ENCODE results near the gene AKAP6. TPM values are rescaled to one million over a fixed set of nuclear protein-coding genes. Genes with fewer than 3 reads are reported as not detected.

Gene AKAP6
- total RNA-seq, 1 experiment from 2014 or later, result 2.3 TPM

DNA sequence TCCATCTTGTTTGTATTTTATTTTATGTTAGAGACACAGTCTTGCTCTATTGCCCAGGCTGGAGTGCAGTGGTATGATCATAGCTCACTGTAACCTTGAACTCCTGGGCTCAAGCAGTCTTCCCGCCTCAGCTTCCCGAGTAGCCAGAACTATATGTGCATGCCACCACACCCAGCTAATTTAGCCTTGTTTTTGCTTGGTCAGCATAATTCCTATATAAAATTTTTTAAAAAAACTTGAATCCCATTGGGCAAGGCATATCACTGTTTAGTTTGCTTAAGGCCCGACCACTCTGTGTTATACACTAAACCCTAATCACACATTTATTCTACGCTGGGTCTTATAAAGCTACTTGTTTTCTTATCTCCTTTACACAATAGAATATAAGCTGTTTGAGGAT is 266.4 kb downstream of the AKAP6 start:
- no peaks in the 10 kb centered on the region for H4K20me1 ChIP-seq (ENCODE audit: insufficient read depth, low read depth, low read length)
- no peak overlapping the region for H3K4me2 ChIP-seq (ENCODE audit: low read depth, low read length, poor library complexity, severe bottlenecking)
- H3K9me2 ChIP-seq (replicated peaks; ENCODE audit: insufficient read depth, low read length), result no peaks in the 10 kb centered on the region
- no peak overlapping the region for H2AFZ ChIP-seq (ENCODE audit: low read length)
- H3K27ac ChIP-seq (ENCODE audit: low read length), result no peak overlapping the region
- no peaks in the 10 kb centered on the region for H3K9me3 ChIP-seq (ENCODE audit: low read length)
- DNase-seq, result no peak
- no peak overlapping the region for H3K9ac ChIP-seq (ENCODE audit: low read length)
- H3K36me3 ChIP-seq (ENCODE audit: insufficient read depth, low read length), result no peaks in the 10 kb centered on the region
- H3K79me2 ChIP-seq (ENCODE audit: low read length), result no peaks in the 10 kb centered on the region
- no peak overlapping the region for H3K4me3 ChIP-seq (ENCODE audit: low read length)
- no peaks in the 10 kb centered on the region for H3K4me1 ChIP-seq (ENCODE audit: low read length)
- no peaks in the 10 kb centered on the region for H3K27me3 ChIP-seq (ENCODE audit: low read length)

- no peak overlapping the region for H3K4me2 ChIP-seq (ENCODE audit: low read depth, low read length, poor library complexity, severe bottlenecking)
- no peak overlapping the region for H3K27ac ChIP-seq (ENCODE audit: low read length)
- no peak overlapping the region for H3K4me3 ChIP-seq (ENCODE audit: low read length)
- H3K4me1 ChIP-seq (ENCODE audit: low read length), result no peaks in the 10 kb centered on the region
- no peak overlapping the region for H3K9ac ChIP-seq (ENCODE audit: low read length)
- no peak overlapping the region for H2AFZ ChIP-seq (ENCODE audit: low read length)
- H4K20me1 ChIP-seq (ENCODE audit: insufficient read depth, low read depth, low read length), result no peaks in the 10 kb centered on the region
- no peaks in the 10 kb centered on the region for H3K9me3 ChIP-seq (ENCODE audit: low read length)
- H3K36me3 ChIP-seq (ENCODE audit: insufficient read depth, low read length), result no peaks in the 10 kb centered on the region
- H3K79me2 ChIP-seq (ENCODE audit: low read length), result no peaks in the 10 kb centered on the region
- no peak for DNase-seq
- H3K9me2 ChIP-seq (replicated peaks; ENCODE audit: insufficient read depth, low read length), result no peaks in the 10 kb centered on the region
- H3K27me3 ChIP-seq (ENCODE audit: low read length), result no peaks in the 10 kb centered on the region
Observed at GRCh38 chr14:32596390-32596789, 267.3 kb downstream of the AKAP6 start.

GRCh38 chr14:32597771-32598170 is 268.7 kb downstream of the AKAP6 start:
- Histone ChIP-seq H4K20me1 (ENCODE audit: insufficient read depth, low read depth, low read length) (no peaks in the 10 kb centered on the region), H3K4me2 (ENCODE audit: low read depth, low read length, poor library complexity, severe bottlenecking) (no peak overlapping the region), H3K27me3 (ENCODE audit: low read length) (no peaks in the 10 kb centered on the region), H3K27ac (ENCODE audit: low read length) (no peak overlapping the region), H2AFZ (ENCODE audit: low read length) (no peak overlapping the region), H3K79me2 (ENCODE audit: low read length) (no peaks in the 10 kb centered on the region), H3K9me3 (ENCODE audit: low read length) (no peaks in the 10 kb centered on the region), H3K9me2 (replicated peaks; ENCODE audit: insufficient read depth, low read length) (no peaks in the 10 kb centered on the region), H3K4me1 (ENCODE audit: low read length) (no peaks in the 10 kb centered on the region), H3K9ac (ENCODE audit: low read length) (no peak overlapping the region), H3K36me3 (ENCODE audit: insufficient read depth, low read length) (no peaks in the 10 kb centered on the region), H3K4me3 (ENCODE audit: low read length) (no peak overlapping the region)
- no peak for DNase-seq

- H3K27ac ChIP-seq (ENCODE audit: low read length), result no peak overlapping the region
- no peak overlapping the region for H2AFZ ChIP-seq (ENCODE audit: low read length)
- H4K20me1 ChIP-seq (ENCODE audit: insufficient read depth, low read depth, low read length), result no peaks in the 10 kb centered on the region
- no peak overlapping the region for H3K4me3 ChIP-seq (ENCODE audit: low read length)
- H3K9ac ChIP-seq (ENCODE audit: low read length), result no peak overlapping the region
- no peaks in the 10 kb centered on the region for H3K79me2 ChIP-seq (ENCODE audit: low read length)
- H3K9me3 ChIP-seq (ENCODE audit: low read length), result no peaks in the 10 kb centered on the region
- H3K4me1 ChIP-seq (ENCODE audit: low read length), result no peaks in the 10 kb centered on the region
- no peaks in the 10 kb centered on the region for H3K27me3 ChIP-seq (ENCODE audit: low read length)
- no peaks in the 10 kb centered on the region for H3K36me3 ChIP-seq (ENCODE audit: insufficient read depth, low read length)
- no peak overlapping the region for H3K4me2 ChIP-seq (ENCODE audit: low read depth, low read length, poor library complexity, severe bottlenecking)
- no peaks in the 10 kb centered on the region for H3K9me2 ChIP-seq (replicated peaks; ENCODE audit: insufficient read depth, low read length)
- no peak for DNase-seq
Observed at GRCh38 chr14:32601069-32601468, 272.0 kb downstream of the AKAP6 start.

- H4K20me1 ChIP-seq (ENCODE audit: insufficient read depth, low read depth, low read length), result no peaks in the 10 kb centered on the region
- no peaks in the 10 kb centered on the region for H3K9me2 ChIP-seq (replicated peaks; ENCODE audit: insufficient read depth, low read length)
- H3K9ac ChIP-seq (ENCODE audit: low read length), result no peak overlapping the region
- no peaks in the 10 kb centered on the region for H3K79me2 ChIP-seq (ENCODE audit: low read length)
- DNase-seq, result no peak
- H3K27me3 ChIP-seq (ENCODE audit: low read length), result no peaks in the 10 kb centered on the region
- no peaks in the 10 kb centered on the region for H3K4me1 ChIP-seq (ENCODE audit: low read length)
- no peak overlapping the region for H3K4me2 ChIP-seq (ENCODE audit: low read depth, low read length, poor library complexity, severe bottlenecking)
- no peaks in the 10 kb centered on the region for H3K36me3 ChIP-seq (ENCODE audit: insufficient read depth, low read length)
- H3K9me3 ChIP-seq (ENCODE audit: low read length), result no peaks in the 10 kb centered on the region
- no peak overlapping the region for H3K4me3 ChIP-seq (ENCODE audit: low read length)
- H2AFZ ChIP-seq (ENCODE audit: low read length), result no peak overlapping the region
- no peak overlapping the region for H3K27ac ChIP-seq (ENCODE audit: low read length)
Observed at GRCh38 chr14:32601906-32602305, 272.8 kb downstream of the AKAP6 start.

DNA sequence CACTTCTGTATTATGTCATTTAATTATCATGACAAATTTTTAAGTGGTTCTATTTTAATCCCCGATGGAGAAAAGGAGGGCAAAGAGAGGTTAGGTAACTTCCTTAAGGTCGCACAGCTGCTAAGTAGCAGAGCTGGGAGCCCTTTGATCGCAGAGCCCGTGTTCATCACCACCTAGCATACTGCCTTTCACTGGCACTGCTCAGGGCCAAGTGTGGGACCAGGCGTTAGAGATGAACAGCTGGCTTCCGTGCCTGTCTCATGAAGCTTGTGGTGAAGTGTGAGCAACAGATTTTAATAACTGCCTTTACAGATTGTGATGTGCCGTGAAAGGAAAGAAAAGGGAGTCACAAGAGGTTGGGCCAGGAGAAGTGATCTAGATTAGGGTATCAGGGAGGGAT is 273.6 kb downstream of the AKAP6 start:
- Histone ChIP-seq H3K9me3 (ENCODE audit: low read length) (no peaks in the 10 kb centered on the region), H3K4me2 (ENCODE audit: low read depth, low read length, poor library complexity, severe bottlenecking) (no peak overlapping the region), H3K27ac (ENCODE audit: low read length) (no peak overlapping the region), H2AFZ (ENCODE audit: low read length) (no peak overlapping the region), H3K9ac (ENCODE audit: low read length) (no peak overlapping the region), H3K27me3 (ENCODE audit: low read length) (no peaks in the 10 kb centered on the region), H3K9me2 (replicated peaks; ENCODE audit: insufficient read depth, low read length) (no peaks in the 10 kb centered on the region), H3K36me3 (ENCODE audit: insufficient read depth, low read length) (no peaks in the 10 kb centered on the region), H3K4me3 (ENCODE audit: low read length) (no peak overlapping the region), H3K79me2 (ENCODE audit: low read length) (no peaks in the 10 kb centered on the region), H3K4me1 (ENCODE audit: low read length) (no peaks in the 10 kb centered on the region), H4K20me1 (ENCODE audit: insufficient read depth, low read depth, low read length) (no peaks in the 10 kb centered on the region)
- no peak for DNase-seq

GRCh38 chr14:32603992-32604565 is 275.0 kb downstream of the AKAP6 start:
- no peak overlapping the region for H3K4me2 ChIP-seq (ENCODE audit: low read depth, low read length, poor library complexity, severe bottlenecking)
- no peaks in the 10 kb centered on the region for H3K27me3 ChIP-seq (ENCODE audit: low read length)
- no peak overlapping the region for H3K9ac ChIP-seq (ENCODE audit: low read length)

GRCh38 chr14:32606301-32606700 is 277.2 kb downstream of the AKAP6 start:
- DNase-seq, result no peak
- H2AFZ ChIP-seq (ENCODE audit: low read length), result no peak overlapping the region
- no peaks in the 10 kb centered on the region for H4K20me1 ChIP-seq (ENCODE audit: insufficient read depth, low read depth, low read length)

More at GRCh38 chr14:32603992-32604565, 275.0 kb downstream of the AKAP6 start:
- no peaks in the 10 kb centered on the region for H3K36me3 ChIP-seq (ENCODE audit: insufficient read depth, low read length)
- H3K4me1 ChIP-seq (ENCODE audit: low read length), result no peaks in the 10 kb centered on the region
- H3K9me2 ChIP-seq (replicated peaks; ENCODE audit: insufficient read depth, low read length), result no peaks in the 10 kb centered on the region
- no peak overlapping the region for H3K27ac ChIP-seq (ENCODE audit: low read length)
- no peak overlapping the region for H2AFZ ChIP-seq (ENCODE audit: low read length)
- H3K79me2 ChIP-seq (ENCODE audit: low read length), result no peaks in the 10 kb centered on the region
- no peaks in the 10 kb centered on the region for H4K20me1 ChIP-seq (ENCODE audit: insufficient read depth, low read depth, low read length)
- DNase-seq, result no peak
- H3K4me3 ChIP-seq (ENCODE audit: low read length), result no peak overlapping the region
- H3K9me3 ChIP-seq (ENCODE audit: low read length), result no peaks in the 10 kb centered on the region

DNA sequence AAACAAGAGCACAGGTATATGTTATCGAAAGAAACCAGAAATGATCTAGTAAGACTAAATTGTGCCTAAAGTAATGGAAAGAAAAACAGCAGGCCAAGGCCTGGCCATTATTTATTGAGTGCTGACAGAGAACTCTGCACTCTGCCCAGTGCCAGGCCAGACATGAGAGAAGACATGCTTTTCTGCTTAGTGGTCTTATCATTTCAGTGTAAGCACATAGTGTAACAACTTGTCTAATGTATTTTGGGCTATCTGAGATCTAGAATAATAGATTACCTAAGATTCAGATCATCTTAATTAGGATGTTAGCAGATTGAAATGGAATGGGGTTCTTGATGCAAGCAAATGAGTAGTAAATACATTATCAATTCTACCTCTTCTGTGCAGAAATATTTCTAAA is 278.3 kb downstream of the AKAP6 start:
- Histone ChIP-seq H3K27ac (ENCODE audit: low read length) (no peak overlapping the region), H3K4me3 (ENCODE audit: low read length) (no peak overlapping the region), H3K4me1 (ENCODE audit: low read length) (no peaks in the 10 kb centered on the region), H3K9me2 (replicated peaks; ENCODE audit: insufficient read depth, low read length) (no peaks in the 10 kb centered on the region), H4K20me1 (ENCODE audit: insufficient read depth, low read depth, low read length) (no peaks in the 10 kb centered on the region), H3K27me3 (ENCODE audit: low read length) (no peaks in the 10 kb centered on the region), H3K36me3 (ENCODE audit: insufficient read depth, low read length) (no peaks in the 10 kb centered on the region), H3K79me2 (ENCODE audit: low read length) (no peaks in the 10 kb centered on the region), H3K9ac (ENCODE audit: low read length) (no peak overlapping the region), H3K4me2 (ENCODE audit: low read depth, low read length, poor library complexity, severe bottlenecking) (no peak overlapping the region), H3K9me3 (ENCODE audit: low read length) (no peaks in the 10 kb centered on the region), H2AFZ (ENCODE audit: low read length) (no peak overlapping the region)
- DNase-seq, result no peak

More at GRCh38 chr14:32606301-32606700, 277.2 kb downstream of the AKAP6 start:
- Histone ChIP-seq H3K27ac (ENCODE audit: low read length) (no peak overlapping the region), H3K36me3 (ENCODE audit: insufficient read depth, low read length) (no peaks in the 10 kb centered on the region), H3K9ac (ENCODE audit: low read length) (no peak overlapping the region), H3K4me1 (ENCODE audit: low read length) (no peaks in the 10 kb centered on the region), H3K27me3 (ENCODE audit: low read length) (no peaks in the 10 kb centered on the region), H3K4me2 (ENCODE audit: low read depth, low read length, poor library complexity, severe bottlenecking) (no peak overlapping the region), H3K9me3 (ENCODE audit: low read length) (no peaks in the 10 kb centered on the region), H3K4me3 (ENCODE audit: low read length) (no peak overlapping the region), H3K79me2 (ENCODE audit: low read length) (no peaks in the 10 kb centered on the region), H3K9me2 (replicated peaks; ENCODE audit: insufficient read depth, low read length) (no peaks in the 10 kb centered on the region)

Data from Karpas-422 (cell line).